ENCODE data around the gene PDGFD.

- TF ChIP-seq, protein P1, sequence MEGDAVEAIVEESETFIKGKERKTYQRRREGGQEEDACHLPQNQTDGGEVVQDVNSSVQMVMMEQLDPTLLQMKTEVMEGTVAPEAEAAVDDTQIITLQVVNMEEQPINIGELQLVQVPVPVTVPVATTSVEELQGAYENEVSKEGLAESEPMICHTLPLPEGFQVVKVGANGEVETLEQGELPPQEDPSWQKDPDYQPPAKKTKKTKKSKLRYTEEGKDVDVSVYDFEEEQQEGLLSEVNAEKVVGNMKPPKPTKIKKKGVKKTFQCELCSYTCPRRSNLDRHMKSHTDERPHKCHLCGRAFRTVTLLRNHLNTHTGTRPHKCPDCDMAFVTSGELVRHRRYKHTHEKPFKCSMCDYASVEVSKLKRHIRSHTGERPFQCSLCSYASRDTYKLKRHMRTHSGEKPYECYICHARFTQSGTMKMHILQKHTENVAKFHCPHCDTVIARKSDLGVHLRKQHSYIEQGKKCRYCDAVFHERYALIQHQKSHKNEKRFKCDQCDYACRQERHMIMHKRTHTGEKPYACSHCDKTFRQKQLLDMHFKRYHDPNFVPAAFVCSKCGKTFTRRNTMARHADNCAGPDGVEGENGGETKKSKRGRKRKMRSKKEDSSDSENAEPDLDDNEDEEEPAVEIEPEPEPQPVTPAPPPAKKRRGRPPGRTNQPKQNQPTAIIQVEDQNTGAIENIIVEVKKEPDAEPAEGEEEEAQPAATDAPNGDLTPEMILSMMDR (IDR thresholded peaks at IDR 0.05), result no peak
- no peak for TF ChIP-seq EZH2 (IDR thresholded peaks at IDR 0.05; ENCODE audit: borderline replicate concordance, insufficient read depth, low read depth, low read length, poor library complexity, severe bottlenecking)
Measured at GRCh38 chr11:104096900-104097299, 67.0 kb downstream of the PDGFD start.

All from B cell (primary cell).